Panc1 (cell line): ENCODE results near the gene ZNF230.
A peak's percentile ranks its signal among the peaks of the same experiment; 100 is the strongest.

Experiments used
- CTCF ChIP-seq: fragments of 450-650 bp; IDR thresholded peaks from 2 replicates; pipeline ENCODE4 v1.5.1; 2017; ENCODE audit warnings: mild to moderate bottlenecking
- POLR2AphosphoS5 ChIP-seq: IDR thresholded peaks from 2 replicates; pipeline ENCODE4 v1.6.1; 2012; ENCODE audit warnings: mild to moderate bottlenecking, low read depth, low read length, moderate library complexity
- TF ChIP-seq, protein P1 (sequence below), 2 experiments: IDR thresholded peaks; 2 replicates each; pipeline ENCODE4 v1.6.1; 2011 to 2012; ENCODE audit warnings: low read depth in 2 of 2, control low read depth in 1 of 2, low read length in 1 of 2, mild to moderate bottlenecking in 1 of 2, moderate library complexity in 1 of 2; ENCODE audit not compliant: insufficient read depth in 1 of 2

- TF ChIP-seq CTCF (no peak), POLR2AphosphoS5 (peak; percentile 52; the same call in 1 of the 2 replicates)
- TF ChIP-seq, protein P1, sequence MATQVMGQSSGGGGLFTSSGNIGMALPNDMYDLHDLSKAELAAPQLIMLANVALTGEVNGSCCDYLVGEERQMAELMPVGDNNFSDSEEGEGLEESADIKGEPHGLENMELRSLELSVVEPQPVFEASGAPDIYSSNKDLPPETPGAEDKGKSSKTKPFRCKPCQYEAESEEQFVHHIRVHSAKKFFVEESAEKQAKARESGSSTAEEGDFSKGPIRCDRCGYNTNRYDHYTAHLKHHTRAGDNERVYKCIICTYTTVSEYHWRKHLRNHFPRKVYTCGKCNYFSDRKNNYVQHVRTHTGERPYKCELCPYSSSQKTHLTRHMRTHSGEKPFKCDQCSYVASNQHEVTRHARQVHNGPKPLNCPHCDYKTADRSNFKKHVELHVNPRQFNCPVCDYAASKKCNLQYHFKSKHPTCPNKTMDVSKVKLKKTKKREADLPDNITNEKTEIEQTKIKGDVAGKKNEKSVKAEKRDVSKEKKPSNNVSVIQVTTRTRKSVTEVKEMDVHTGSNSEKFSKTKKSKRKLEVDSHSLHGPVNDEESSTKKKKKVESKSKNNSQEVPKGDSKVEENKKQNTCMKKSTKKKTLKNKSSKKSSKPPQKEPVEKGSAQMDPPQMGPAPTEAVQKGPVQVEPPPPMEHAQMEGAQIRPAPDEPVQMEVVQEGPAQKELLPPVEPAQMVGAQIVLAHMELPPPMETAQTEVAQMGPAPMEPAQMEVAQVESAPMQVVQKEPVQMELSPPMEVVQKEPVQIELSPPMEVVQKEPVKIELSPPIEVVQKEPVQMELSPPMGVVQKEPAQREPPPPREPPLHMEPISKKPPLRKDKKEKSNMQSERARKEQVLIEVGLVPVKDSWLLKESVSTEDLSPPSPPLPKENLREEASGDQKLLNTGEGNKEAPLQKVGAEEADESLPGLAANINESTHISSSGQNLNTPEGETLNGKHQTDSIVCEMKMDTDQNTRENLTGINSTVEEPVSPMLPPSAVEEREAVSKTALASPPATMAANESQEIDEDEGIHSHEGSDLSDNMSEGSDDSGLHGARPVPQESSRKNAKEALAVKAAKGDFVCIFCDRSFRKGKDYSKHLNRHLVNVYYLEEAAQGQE (IDR thresholded peaks at IDR 0.05; ENCODE audit: insufficient read depth in 1 of 2, low read depth in 2 of 2, low read length in 1 of 2) = no peak
These were observed at the start of gene ZNF230 for GRCh38 chr19:44002566-44003460.
